Esophagus squamous epithelium (tissue), 5 donors: ENCODE results near the gene MRFAP1L1. TPM values are rescaled to one million over a fixed set of nuclear protein-coding genes. Genes with fewer than 3 reads are reported as not detected.

Experiments
- DNase-seq: peaks from one replicate; lab custom pipeline; 2025; lab: John Stamatoyannopoulos, UW
- H3K27ac ChIP-seq, 4 donors: fragments of 200-600 bp; sonication (generic); one replicate each; pipeline ENCODE4 v1.5.1; 2016 to 2019; ENCODE audit warnings: mild to moderate bottlenecking in 1 of 4
- H3K27me3 ChIP-seq, 4 donors: fragments of 200-600 bp; sonication (generic); 1 replicate in 3 of 4; 2 replicates in 1 of 4; pipeline versions ENCODE4 v1.5.1 to v1.6.0; 2017 to 2021; ENCODE audit warnings: antibody characterized with exemption in 1 of 4
- H3K36me3 ChIP-seq, 3 donors: fragments of 200-600 bp; sonication (generic); one replicate each; pipeline ENCODE4 v1.5.1; 2016 to 2019
- H3K4me1 ChIP-seq, 3 donors: fragments of 200-600 bp; sonication (generic); one replicate each; pipeline ENCODE4 v1.5.1; 2017 to 2019
- H3K4me3 ChIP-seq, 4 donors: fragments of 200-600 bp; sonication (generic); 1 replicate in 3 of 4; 2 replicates in 1 of 4; pipeline ENCODE4 v1.5.1; 2016 to 2019; ENCODE audit warnings: mild to moderate bottlenecking in 2 of 4, moderate library complexity in 1 of 4
- H3K9me3 ChIP-seq, 3 donors: fragments of 200-600 bp; sonication (generic); one replicate each; pipeline ENCODE4 v1.5.1; 2016 to 2019
- CTCF ChIP-seq, 6 experiments: fragments of 450-650 bp in 4 of 6; fragments of 200-600 bp in 2 of 6; sonication (generic) in 2 of 6; IDR thresholded peaks; one replicate each; pipeline ENCODE4 v1.5.1; 2016 to 2019; ENCODE audit warnings: antibody characterized with exemption in 6 of 6, mild to moderate bottlenecking in 4 of 6, moderate library complexity in 4 of 6
- POLR2A ChIP-seq, 4 donors: fragments of 450-650 bp; IDR thresholded peaks; one replicate each; pipeline ENCODE4 v1.6.1; 2017; ENCODE audit warnings: antibody characterized with exemption in 4 of 4, mild to moderate bottlenecking in 4 of 4, moderate library complexity in 3 of 4
- WGBS, 2 donors: methylation state at CpG; one replicate each; pipeline ENCODE4 v1.1.5; 2018; 5-methylcytosine and 5-hydroxymethylcytosine counted together
- intact Hi-C: fragments of 100-400 bp; cut with DNase I; formaldehyde crosslinking; loops from one replicate; pipeline ENCODE4 v1.15.0; 2022
- total RNA-seq, 4 donors: library from RNA; depleted of rRNA; stranded (reverse); fragments of >200 nt; gene quantifications; one replicate each; pipeline ENCODE4 v1.1.0, GENCODE V29; 2016
- donor health status: DM: yes; HTN: yes; CAD: no.

MRFAP1L1 gene
- total RNA-seq, 4 donors from 2014 or later = 29.5 to 63.5 (median 48.2) TPM

DNA sequence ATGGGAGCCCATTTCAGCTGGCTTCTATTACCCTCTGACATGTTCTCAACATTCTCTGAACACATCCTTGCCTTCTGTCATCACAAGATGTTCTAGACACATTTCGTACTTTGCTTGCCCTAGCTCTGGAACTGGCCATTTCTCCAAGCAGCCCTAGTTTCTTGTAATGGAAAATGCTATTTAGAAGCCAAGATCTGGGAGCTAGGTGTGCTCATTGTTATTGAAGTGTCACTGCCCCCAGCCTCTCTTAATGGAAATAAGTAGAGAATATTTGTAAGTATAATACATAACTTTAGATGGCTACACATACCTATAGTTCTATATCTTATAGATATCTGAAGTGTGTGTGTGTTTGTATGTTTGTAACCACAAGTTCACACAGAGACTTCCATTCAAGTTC, 6.9 kb downstream of the MRFAP1L1 start:
- H3K27me3 ChIP-seq = no peaks in the 10 kb centered on the region

DNA sequence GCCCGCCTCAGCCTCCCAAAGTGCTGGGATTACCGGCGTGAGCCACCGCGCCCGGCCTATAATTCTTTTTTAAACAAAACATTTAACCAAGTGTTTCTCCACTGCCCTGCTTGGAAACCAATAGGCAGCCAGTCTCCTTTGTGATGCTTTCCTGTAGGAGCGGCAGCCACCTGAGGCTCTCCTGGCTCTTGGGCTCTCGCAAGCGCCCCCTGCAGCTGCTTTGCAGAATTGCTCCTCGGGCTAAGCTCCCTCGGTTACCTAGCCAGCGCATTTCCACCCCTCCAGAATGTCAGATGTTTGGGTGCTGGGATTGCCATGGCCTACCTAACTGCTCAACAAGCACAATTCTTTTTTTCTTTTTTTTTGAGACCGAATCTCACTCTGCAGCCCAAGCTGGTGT, 8.3 kb downstream of the MRFAP1L1 start:
- 82 to 92% methylated on average over 12 to 13 of the region's 13 CpGs for WGBS, 2 donors
- Histone ChIP-seq H3K4me1 (peaks cover 10 to 41% (median 15%) of the 10 kb centered on the region in 3 donors), H3K4me3 (no peak overlapping the region), H3K36me3 (peaks cover 0 to 58% (median 0%) of the 10 kb centered on the region in 3 donors), H3K9me3 (no peaks in the 10 kb centered on the region), H3K27ac (no peak overlapping the region), H3K27me3 (no peaks in the 10 kb centered on the region)
- intact Hi-C loops = no loop called here
- no peak for TF ChIP-seq POLR2A (IDR thresholded peaks at IDR 0.05)
- TF ChIP-seq CTCF (IDR thresholded peaks at IDR 0.05) = peak in 3 of 6 experiments; percentile 13 to 37 (median 15)
- no peak for DNase-seq

More for the DNA sequence above, 6.9 kb downstream of the MRFAP1L1 start:
- no peak for DNase-seq
- H3K4me3 ChIP-seq = no peak overlapping the region
- H3K36me3 ChIP-seq = peaks cover 0 to 72% (median 0%) of the 10 kb centered on the region in 3 donors
- H3K4me1 ChIP-seq = peaks cover 4 to 42% (median 20%) of the 10 kb centered on the region in 3 donors
- no peaks in the 10 kb centered on the region for H3K9me3 ChIP-seq
- WGBS, 2 donors = 0% methylated on average over 1 of the region's 1 CpG
- intact Hi-C loops = no loop called here
- no peak for TF ChIP-seq CTCF (IDR thresholded peaks at IDR 0.05)
- no peak for TF ChIP-seq POLR2A (IDR thresholded peaks at IDR 0.05)
- no peak overlapping the region for H3K27ac ChIP-seq

DNA sequence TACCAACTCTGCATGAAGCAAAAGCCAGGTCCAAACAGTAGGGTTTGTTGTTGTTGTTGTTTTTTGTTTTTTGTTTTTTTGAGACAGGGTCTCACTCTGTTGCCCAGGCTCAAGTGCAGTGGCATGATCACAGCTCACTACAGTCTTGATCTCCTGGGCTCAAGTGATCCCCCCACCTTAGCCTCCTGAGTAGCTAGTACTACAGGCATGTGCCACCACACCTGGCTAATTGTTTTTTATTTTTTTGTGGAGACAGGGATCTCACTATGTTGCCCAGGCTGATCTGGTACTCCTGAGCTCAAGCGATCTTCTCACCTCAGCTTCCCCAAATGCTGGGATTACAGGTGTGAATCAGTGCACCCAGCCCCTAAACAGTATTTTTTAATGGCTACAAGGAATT, 9.8 kb downstream of the MRFAP1L1 start:
- 89 to 90% methylated on average over 1 of the region's 1 CpG for WGBS, 2 donors
- Histone ChIP-seq H3K4me1 (peaks cover 12 to 41% (median 19%) of the 10 kb centered on the region in 3 donors), H3K27me3 (no peaks in the 10 kb centered on the region), H3K36me3 (peaks cover 0 to 44% (median 0%) of the 10 kb centered on the region in 3 donors), H3K27ac (no peak overlapping the region), H3K9me3 (no peaks in the 10 kb centered on the region), H3K4me3 (no peak overlapping the region)
- no peak for DNase-seq
- intact Hi-C loops = no loop called here
- TF ChIP-seq POLR2A (IDR thresholded peaks at IDR 0.05) (no peak), CTCF (IDR thresholded peaks at IDR 0.05) (no peak)

DNA sequence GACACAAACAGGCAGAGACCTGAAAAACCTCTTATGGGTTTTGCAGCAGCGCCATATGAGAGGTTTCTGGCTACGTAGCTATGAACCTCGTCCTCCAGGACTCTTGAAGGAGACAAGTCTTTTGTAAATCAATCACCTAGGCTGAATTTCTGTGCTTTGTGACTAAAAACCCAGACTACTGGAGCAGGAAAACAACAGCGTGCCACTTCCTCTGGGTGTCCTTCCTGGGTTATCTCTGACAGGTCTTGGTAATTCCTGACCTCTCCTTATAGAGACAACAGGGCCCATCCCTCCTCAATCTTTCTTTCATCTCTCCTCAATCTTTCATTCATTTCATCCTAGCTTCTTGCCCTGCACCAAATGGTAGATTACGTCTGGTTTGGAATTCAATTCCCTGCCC, 10.3 kb downstream of the MRFAP1L1 start:
- H3K4me3 ChIP-seq = no peak overlapping the region
- DNase-seq = no peak
- peaks cover 14 to 41% (median 23%) of the 10 kb centered on the region in 3 donors for H3K4me1 ChIP-seq
- WGBS, 2 donors = 68 to 73% methylated on average over 5 of the region's 5 CpGs
- intact Hi-C loops = no loop called here
- no peaks in the 10 kb centered on the region for H3K9me3 ChIP-seq
- no peak for TF ChIP-seq POLR2A (IDR thresholded peaks at IDR 0.05)
- no peak for TF ChIP-seq CTCF (IDR thresholded peaks at IDR 0.05)
- peaks cover 0 to 43% (median 0%) of the 10 kb centered on the region in 3 donors for H3K36me3 ChIP-seq
- H3K27me3 ChIP-seq = no peaks in the 10 kb centered on the region
- H3K27ac ChIP-seq = no peak overlapping the region

DNA sequence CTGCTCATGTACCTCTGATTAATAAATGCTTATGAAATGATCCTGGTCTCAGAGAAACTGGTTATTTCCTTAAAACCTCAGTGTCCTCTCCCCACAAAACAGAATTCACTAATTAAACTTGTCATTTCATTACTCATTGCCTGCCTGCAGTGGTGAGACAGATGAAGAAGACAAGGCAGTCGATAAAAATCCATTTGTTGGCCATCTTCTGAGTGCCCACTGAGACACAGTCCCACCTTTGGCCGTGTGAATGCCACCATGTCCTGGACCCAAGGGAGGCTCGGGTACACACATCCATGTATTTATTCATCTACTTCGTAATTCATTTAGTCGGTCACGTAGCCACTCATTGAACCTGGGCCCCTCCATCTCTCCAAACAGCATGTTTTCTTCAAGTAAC, 12.5 kb downstream of the MRFAP1L1 start:
- no peaks in the 10 kb centered on the region for H3K9me3 ChIP-seq
- DNase-seq = no peak
- peaks cover 0 to 26% (median 0%) of the 10 kb centered on the region in 3 donors for H3K36me3 ChIP-seq
- 88 to 92% methylated on average over 6 of the region's 6 CpGs for WGBS, 2 donors
- peaks cover 23 to 53% (median 28%) of the 10 kb centered on the region in 3 donors for H3K4me1 ChIP-seq
- peak overlapping the region; percentile 64 to 84 (median 70) for H3K27ac ChIP-seq
- intact Hi-C loops = no loop called here
- no peak overlapping the region for H3K4me3 ChIP-seq
- no peak for TF ChIP-seq CTCF (IDR thresholded peaks at IDR 0.05)
- TF ChIP-seq POLR2A (IDR thresholded peaks at IDR 0.05) = no peak
- no peaks in the 10 kb centered on the region for H3K27me3 ChIP-seq
